PC-9 (cell line): ENCODE data around the gene MRRF. TPM values are rescaled to one million over a fixed set of nuclear protein-coding genes. Genes with fewer than 3 reads are reported as not detected.
A peak's percentile ranks its signal among the peaks of the same experiment; 100 is the strongest.

ENCODE experiments used
- Bru-seq: library from RNA; stranded (reverse); fragments of 400-500 nt; gene quantifications from one replicate; lab custom pipeline; 2021; lab: Mats Ljungman, UMichigan
- BruChase-seq, 2 experiments: library from RNA; stranded (reverse); fragments of 400-500 nt; gene quantifications; one replicate each; lab custom pipeline; 2021; lab: Mats Ljungman, UMichigan
- BruUV-seq: library from RNA; stranded (reverse); fragments of 400-500 nt; replicated peaks from 2 replicates; lab custom pipeline; 2021; lab: Mats Ljungman, UMichigan
- CTCF ChIA-PET: fragments of 300-600 bp; sonication (Branson Sonifier 250); formaldehyde crosslinking; loops from one replicate; lab custom pipeline; 2022; ENCODE audit warnings: antibody characterized with exemption; lab: Charles Lee
- POLR2A ChIA-PET: fragments of 300-600 bp; sonication (Branson Sonifier 250); formaldehyde crosslinking; loops from one replicate; lab custom pipeline; 2022; ENCODE audit warnings: antibody characterized with exemption; ENCODE audit not compliant: unreplicated experiment; lab: Charles Lee
- DNase-seq, 2 experiments: peaks; one replicate each; pipeline versions ENCODE4 v3.0.0 to v3.0.0-alpha.2; 2015 to 2022; ENCODE audit warnings: mixed read lengths in 1 of 2
- H2AFZ ChIP-seq: fragments of 200-600 bp; sonication (generic); 2 replicates; pipeline ENCODE4 v1.8.1; 2017; ENCODE audit warnings: antibody characterized with exemption
- H3F3A ChIP-seq: fragments of 200-600 bp; sonication (generic); 2 replicates; pipeline ENCODE4 v1.8.1; 2017; ENCODE audit warnings: antibody characterized with exemption, mild to moderate bottlenecking, low read depth; ENCODE audit not compliant: insufficient read depth
- H3K27ac ChIP-seq: fragments of 200-600 bp; sonication (generic); 2 replicates; pipeline ENCODE4 v1.6.1; 2016; ENCODE audit warnings: mixed run types
- H3K27me3 ChIP-seq: fragments of 200-600 bp; sonication (generic); 2 replicates; pipeline ENCODE4 v1.6.1; 2016; ENCODE audit warnings: low read depth, mixed run types; ENCODE audit not compliant: insufficient read depth
- H3K36me3 ChIP-seq: fragments of 200-600 bp; sonication (generic); 2 replicates; pipeline ENCODE4 v1.6.1; 2016; ENCODE audit warnings: low read depth, mixed run types
- H3K4me1 ChIP-seq: fragments of 200-600 bp; sonication (generic); replicated peaks from 2 replicates; pipeline ENCODE4 v1.6.1; 2016; ENCODE audit warnings: mixed run types; ENCODE audit not compliant: insufficient read depth
- H3K4me2 ChIP-seq: fragments of 200-600 bp; sonication (generic); 2 replicates; pipeline ENCODE4 v1.6.1; 2017; ENCODE audit warnings: mixed run types
- H3K4me3 ChIP-seq: fragments of 200-600 bp; sonication (generic); 2 replicates; pipeline ENCODE4 v1.6.1; 2016; ENCODE audit warnings: mixed run types
- H3K79me2 ChIP-seq: fragments of 200-600 bp; sonication (generic); 2 replicates; pipeline ENCODE4 v1.6.1; 2017; ENCODE audit warnings: low read depth, mixed run types
- H3K9me2 ChIP-seq: fragments of 200-600 bp; sonication (generic); 2 replicates; pipeline ENCODE4 v1.8.1; 2017; ENCODE audit warnings: mild to moderate bottlenecking; ENCODE audit not compliant: insufficient read depth
- H3K9me3 ChIP-seq: fragments of 200-600 bp; sonication (generic); 2 replicates; pipeline ENCODE4 v1.8.1; 2016; ENCODE audit warnings: low read depth; ENCODE audit not compliant: insufficient read depth
- H4K20me1 ChIP-seq: fragments of 200-600 bp; sonication (generic); 2 replicates; pipeline ENCODE4 v1.8.1; 2017; ENCODE audit not compliant: insufficient read depth
- EZH2 ChIP-seq: fragments of 200-600 bp; sonication (generic); IDR thresholded peaks from 2 replicates; pipeline ENCODE4 v1.8.0; 2017; ENCODE audit warnings: antibody characterized with exemption, low read depth
- intact Hi-C: fragments of 100-400 bp; cut with micrococcal nuclease; formaldehyde crosslinking; loops from one replicate; pipeline ENCODE4 v1.10.0; 2022; ENCODE audit not compliant: unreplicated experiment
- long read RNA-seq: library from polyadenylated mRNA; stranded (forward); transcript quantifications from one replicate; pipeline ENCODE4 v2.0.0, GENCODE V29; 2022
- total RNA-seq: library from RNA; stranded (reverse); gene quantifications from 2 replicates; pipeline ENCODE4 v1.2.3, GENCODE V29; 2021
- TF ChIP-seq, protein P1 (sequence below): fragments of 200-600 bp; sonication (generic); conservative IDR thresholded peaks from 2 replicates; pipeline ENCODE4 v1.6.1; 2017; ENCODE audit warnings: mixed run types, antibody characterized with exemption, mild to moderate bottlenecking, moderate library complexity

The MRRF gene, protein sequence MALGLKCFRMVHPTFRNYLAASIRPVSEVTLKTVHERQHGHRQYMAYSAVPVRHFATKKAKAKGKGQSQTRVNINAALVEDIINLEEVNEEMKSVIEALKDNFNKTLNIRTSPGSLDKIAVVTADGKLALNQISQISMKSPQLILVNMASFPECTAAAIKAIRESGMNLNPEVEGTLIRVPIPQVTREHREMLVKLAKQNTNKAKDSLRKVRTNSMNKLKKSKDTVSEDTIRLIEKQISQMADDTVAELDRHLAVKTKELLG
- total RNA-seq = 69.0 and 79.5 TPM in 2 replicates
- percentile 90 among the genes with signal in this experiment for Bru-seq, nascent RNA
- BruChase-seq, experiment 1, labeled RNA remaining after a 2-hour chase = percentile 81 among the genes with signal in this experiment
- percentile 82 among the genes with signal in this experiment for BruChase-seq, experiment 2, labeled RNA remaining after a 6-hour chase
- long read RNA-seq, full-length matches to known transcripts = 53 of 81 reads
- long read RNA-seq, partial matches to known transcripts = 4 of 81 reads
- long read RNA-seq, other reads (novel, unspliced or antisense) = 24 of 81 reads

DNA sequence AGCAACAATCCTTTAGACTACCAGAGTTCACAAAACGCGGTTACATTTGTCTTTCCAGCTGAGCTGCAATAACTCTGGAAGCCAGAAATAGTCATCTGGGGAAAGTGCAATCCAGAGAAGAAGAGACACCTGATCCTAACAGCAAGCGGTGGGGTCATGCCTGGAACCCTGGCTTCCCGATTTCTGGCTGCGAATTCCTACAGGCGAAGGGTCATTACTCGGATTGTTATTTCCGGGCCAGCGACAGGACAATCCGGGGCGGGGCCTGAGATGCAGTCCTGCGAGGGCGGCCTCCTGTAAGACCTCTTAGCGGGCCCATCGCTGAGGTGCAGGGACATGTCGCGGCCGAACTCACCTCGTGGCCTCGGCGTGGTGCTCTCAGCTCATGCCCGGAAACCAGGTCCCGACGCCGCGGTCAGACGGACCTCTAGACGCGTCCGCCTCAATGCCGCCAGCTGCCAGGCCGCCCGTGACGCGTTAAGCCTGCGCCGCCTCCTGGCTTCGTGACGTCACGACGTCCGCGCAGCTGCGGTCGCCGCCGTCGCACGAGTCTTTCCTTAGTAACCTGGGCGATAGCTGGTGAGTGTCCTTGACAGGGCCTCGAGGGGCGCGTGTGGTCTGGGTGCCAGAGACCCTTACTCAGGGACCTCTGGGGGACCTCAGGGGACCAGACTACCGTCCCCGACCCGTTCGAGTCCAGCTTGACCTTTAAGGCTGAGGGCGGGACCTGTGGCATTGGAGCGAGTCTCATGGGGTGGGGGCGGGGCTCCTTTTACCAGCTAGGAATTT lies at the start of gene MRRF, which contains the start of gene RBM18:
Gene MRRF, plus strand, starts transcription at position 523 of the 789 bp plus-strand sequence. CDS start 6,010 bp downstream, outside the sequence.
Gene RBM18, minus strand, starts transcription at position 481 of the 789 bp plus-strand sequence. CDS start 3,348 bp downstream, outside the sequence.
- no peaks in the 10 kb centered on the region for H3K9me2 ChIP-seq
- TSS peak; percentile 64 for BruUV-seq

DNA sequence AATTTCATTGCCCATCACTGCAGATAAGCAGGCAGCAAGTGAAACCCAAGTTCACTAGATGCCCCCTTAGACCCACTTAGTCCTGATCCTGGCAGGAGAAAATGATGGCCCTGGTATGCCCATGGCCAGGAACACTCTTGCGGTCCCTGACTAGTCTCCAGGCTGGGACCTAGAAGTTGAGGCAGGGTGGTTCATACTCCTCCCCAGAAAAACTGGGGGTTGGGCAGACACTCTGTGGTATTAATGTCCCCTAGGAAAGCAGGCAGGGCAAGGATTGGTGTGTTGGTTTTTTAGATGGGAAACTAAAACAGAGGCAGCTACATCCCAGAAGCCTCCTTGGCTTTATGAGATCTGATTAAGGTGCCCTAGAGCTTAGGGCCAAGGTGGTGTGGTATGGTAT lies 49.0 kb upstream of the MRRF start:
- no peak for TF ChIP-seq EZH2
- TF ChIP-seq, protein P1, sequence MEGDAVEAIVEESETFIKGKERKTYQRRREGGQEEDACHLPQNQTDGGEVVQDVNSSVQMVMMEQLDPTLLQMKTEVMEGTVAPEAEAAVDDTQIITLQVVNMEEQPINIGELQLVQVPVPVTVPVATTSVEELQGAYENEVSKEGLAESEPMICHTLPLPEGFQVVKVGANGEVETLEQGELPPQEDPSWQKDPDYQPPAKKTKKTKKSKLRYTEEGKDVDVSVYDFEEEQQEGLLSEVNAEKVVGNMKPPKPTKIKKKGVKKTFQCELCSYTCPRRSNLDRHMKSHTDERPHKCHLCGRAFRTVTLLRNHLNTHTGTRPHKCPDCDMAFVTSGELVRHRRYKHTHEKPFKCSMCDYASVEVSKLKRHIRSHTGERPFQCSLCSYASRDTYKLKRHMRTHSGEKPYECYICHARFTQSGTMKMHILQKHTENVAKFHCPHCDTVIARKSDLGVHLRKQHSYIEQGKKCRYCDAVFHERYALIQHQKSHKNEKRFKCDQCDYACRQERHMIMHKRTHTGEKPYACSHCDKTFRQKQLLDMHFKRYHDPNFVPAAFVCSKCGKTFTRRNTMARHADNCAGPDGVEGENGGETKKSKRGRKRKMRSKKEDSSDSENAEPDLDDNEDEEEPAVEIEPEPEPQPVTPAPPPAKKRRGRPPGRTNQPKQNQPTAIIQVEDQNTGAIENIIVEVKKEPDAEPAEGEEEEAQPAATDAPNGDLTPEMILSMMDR = no peak
- H3K4me1 ChIP-seq = no peaks in the 10 kb centered on the region
- no peak overlapping the region for H3K4me3 ChIP-seq
- no peaks in the 10 kb centered on the region for H3K79me2 ChIP-seq
- intact Hi-C loops = no loop called here
- peaks cover 7% of the 10 kb centered on the region; the same call in 1 of the 2 replicates for H3F3A ChIP-seq
- DNase-seq = no peak
- H3K9me2 ChIP-seq = no peaks in the 10 kb centered on the region
- no peaks in the 10 kb centered on the region for H3K9me3 ChIP-seq
- no TSS peak for BruUV-seq
- H3K4me2 ChIP-seq = no peak overlapping the region
- no peaks in the 10 kb centered on the region for H3K36me3 ChIP-seq
- H2AFZ ChIP-seq = no peak overlapping the region
- CTCF ChIA-PET = no interaction called here
- H4K20me1 ChIP-seq = no peaks in the 10 kb centered on the region
- POLR2A ChIA-PET = no interaction called here
- no peak overlapping the region for H3K27ac ChIP-seq
- peaks cover 10% of the 10 kb centered on the region; the same call in 1 of the 2 replicates for H3K27me3 ChIP-seq

More for the DNA sequence above, at the start of gene MRRF, which contains the start of gene RBM18:
- DNase-seq = peak; percentile 79 to 92
- H3K79me2 ChIP-seq = peaks cover 59% of the 10 kb centered on the region
- peaks cover 8% of the 10 kb centered on the region; the same call in 1 of the 2 replicates for H4K20me1 ChIP-seq
- peaks cover 13% of the 10 kb centered on the region; the same call in 1 of the 2 replicates for H3F3A ChIP-seq
- H3K9me3 ChIP-seq = no peaks in the 10 kb centered on the region
- H3K4me3 ChIP-seq = peak within 1 kb of the TSS; percentile 73
- TF ChIP-seq, protein P1 = no peak
- TF ChIP-seq EZH2 = no peak
- intact Hi-C loops = loop anchor here (2.0 kb wide), 1 partner anchor 106 kb away; the partner anchor contains the start of genes MORN5 and NDUFA8
- H3K27me3 ChIP-seq = no peaks in the 10 kb centered on the region
- POLR2A ChIA-PET = interaction anchor here (0.6 to 0.7 kb wide), 2 partner anchors 11 to 633 kb away, joined by 3 to 25 read pairs; no protein-coding TSS in a partner anchor
- peaks cover 18% of the 10 kb centered on the region for H3K4me1 ChIP-seq
- CTCF ChIA-PET = interaction anchor here (0.6 to 0.7 kb wide), 2 partner anchors 66 to 173 kb away, joined by 8 to 12 read pairs; no protein-coding TSS in a partner anchor
- peak within 1 kb of the TSS; percentile 86 for H2AFZ ChIP-seq
- H3K27ac ChIP-seq = peak within 1 kb of the TSS; percentile 75
- H3K4me2 ChIP-seq = peak within 1 kb of the TSS; percentile 95
- H3K36me3 ChIP-seq = 0 out of 2 replicates have a peak, but pooled peaks cover 4% of the 10 kb centered on the region
